Activated CD8-positive, alpha-beta memory T cell treated with anti-CD3 and anti-CD28 coated beads, Interleukin-2, amount 50 U/mL, for 4 hours (primary cell): ENCODE results near the gene PPP3CA.
"Not testable (repeated sequence)": the region's sequence is repeated elsewhere in the genome, so short reads cannot be mapped to it uniquely, and the experiment has no call there.

ENCODE experiments used
- DNase-seq: peaks from one replicate; pipeline ENCODE4 v3.0.0-alpha.2; 2020

PPP3CA gene

DNA sequence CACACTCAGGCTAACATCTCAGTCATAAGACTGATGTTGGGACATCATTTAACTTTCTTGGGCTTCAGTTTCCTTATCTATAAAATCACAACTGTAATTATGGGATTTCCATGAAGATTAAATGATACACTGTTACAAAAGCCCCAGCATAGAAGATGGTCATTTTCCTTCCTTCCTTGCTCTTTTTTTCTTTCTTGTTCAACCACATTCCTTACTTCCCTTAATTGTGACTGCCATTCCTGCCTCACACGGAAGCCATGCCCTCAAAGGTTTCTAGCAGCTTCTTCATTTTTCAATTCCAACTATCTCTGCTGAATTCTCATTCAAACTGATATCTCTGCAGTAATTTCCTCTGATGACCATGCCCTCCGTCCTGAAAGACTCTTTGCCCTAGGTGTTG is 311.8 kb downstream of the PPP3CA start:
- DNase-seq: no peak

DNA sequence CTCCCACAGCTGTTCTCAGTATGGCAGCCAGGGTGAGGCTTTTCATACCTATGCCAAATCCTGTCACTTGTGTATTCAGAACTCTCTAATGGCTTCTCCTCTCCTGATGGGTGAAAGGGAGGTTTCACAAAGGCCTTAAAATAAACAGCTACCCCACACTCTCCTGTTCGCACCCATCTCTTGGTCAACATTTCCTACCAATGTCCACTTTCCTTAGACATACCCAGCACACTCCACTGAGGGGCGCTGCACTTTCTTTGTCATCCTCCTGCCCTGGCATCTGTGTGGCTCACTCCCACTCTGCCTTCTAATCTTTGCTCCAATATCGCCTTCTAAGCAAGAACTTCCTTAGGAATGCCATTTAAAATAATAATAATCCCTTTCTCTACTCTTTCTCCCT is 313.3 kb downstream of the PPP3CA start:
- DNase-seq: no peak

DNA sequence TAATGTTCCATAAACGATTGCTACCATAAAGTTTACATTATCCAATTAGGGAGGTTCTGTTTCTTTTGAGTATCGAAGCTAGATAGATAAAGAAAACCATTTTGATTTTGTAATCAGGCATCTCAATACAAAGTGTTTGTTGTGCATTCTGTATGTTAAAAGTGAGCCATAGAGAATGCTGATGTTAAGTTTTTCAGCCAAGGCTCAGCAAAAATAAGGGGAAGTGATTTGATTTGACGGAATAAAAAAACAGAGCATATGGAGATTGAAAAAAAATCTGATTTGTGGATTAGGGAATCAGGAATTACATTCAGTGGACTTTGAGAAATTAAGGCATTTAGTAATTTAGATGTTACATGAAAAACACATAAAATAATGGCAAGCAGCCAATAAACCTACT is 314.8 kb downstream of the PPP3CA start:
- no peak for DNase-seq

DNA sequence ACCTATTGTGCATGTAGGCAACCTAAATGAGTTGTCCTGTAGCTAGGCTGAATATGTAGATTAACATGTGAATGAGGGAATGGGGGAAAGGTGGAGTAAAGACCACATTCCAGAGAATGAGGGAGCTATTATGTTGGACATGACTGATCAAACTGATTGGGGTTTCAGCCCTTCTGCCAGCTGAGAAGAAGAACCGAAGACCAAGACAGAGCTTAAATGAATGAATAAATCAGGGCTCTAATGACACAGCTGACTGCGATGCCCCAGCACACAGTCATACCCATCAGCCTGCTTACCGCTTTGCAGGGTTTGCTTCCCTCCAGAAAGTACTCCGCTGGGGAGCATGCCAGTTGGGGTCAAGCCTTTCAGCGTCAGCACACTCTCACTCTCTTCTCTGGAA is 315.4 kb downstream of the PPP3CA start:
- DNase-seq: no peak

DNA sequence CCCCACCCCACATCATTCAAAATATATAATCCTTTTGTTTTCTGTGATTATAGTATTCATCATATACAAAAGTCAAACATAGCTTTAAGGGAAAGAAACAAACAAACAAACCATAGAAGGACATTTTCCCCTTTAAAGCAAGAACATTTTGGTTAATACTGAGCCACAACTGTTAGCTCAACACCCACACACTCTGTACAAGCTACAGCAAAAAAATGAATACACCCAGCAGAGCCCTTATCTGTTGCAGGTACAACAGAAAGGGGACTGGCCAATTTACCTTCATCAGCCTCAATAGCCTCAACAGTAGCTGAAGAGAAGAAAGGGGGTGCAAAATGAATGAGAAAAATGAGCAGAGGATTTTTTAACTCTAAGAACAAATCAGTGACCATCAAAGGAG is 318.4 kb downstream of the PPP3CA start:
- DNase-seq: no peak

DNA sequence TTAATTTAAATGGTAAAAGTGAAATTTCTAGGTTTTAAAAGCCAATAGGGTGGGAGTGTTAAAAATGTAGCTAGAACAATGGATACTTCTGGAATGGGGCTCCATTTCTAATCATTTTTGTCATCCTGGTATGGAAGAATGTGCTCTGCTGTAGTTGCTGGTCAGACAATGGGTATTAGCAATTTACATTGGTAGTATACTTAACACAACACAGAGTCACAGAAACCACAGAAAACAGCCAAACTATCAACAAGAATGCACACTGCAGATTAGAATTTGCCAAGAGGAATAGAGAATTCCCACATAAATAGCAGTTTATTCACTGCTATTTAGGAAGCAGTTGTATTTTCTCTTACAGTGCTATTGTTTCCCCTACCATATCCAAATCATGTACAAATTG is 319.6 kb downstream of the PPP3CA start:
- no peak for DNase-seq

DNA sequence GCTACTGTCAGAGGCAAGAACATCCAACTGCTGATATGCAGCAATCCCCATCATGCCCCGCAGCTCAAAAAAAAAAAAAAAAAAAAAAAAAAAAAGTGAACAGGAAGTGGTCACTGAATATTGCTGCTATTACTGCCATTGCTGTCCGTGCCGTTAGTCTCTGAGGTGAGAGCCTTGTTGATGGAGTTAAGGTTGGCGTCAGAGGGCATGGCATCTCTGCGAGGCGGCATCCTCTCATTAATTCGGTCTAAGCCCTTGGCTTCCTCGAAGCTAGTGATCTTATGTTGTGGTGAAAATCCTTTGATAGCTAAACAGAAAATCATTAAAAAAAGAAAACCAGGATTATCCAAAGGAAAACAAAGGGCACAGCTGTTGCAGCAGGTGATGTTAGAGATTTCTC is 321.6 kb downstream of the PPP3CA start:
- no peak for DNase-seq

DNA sequence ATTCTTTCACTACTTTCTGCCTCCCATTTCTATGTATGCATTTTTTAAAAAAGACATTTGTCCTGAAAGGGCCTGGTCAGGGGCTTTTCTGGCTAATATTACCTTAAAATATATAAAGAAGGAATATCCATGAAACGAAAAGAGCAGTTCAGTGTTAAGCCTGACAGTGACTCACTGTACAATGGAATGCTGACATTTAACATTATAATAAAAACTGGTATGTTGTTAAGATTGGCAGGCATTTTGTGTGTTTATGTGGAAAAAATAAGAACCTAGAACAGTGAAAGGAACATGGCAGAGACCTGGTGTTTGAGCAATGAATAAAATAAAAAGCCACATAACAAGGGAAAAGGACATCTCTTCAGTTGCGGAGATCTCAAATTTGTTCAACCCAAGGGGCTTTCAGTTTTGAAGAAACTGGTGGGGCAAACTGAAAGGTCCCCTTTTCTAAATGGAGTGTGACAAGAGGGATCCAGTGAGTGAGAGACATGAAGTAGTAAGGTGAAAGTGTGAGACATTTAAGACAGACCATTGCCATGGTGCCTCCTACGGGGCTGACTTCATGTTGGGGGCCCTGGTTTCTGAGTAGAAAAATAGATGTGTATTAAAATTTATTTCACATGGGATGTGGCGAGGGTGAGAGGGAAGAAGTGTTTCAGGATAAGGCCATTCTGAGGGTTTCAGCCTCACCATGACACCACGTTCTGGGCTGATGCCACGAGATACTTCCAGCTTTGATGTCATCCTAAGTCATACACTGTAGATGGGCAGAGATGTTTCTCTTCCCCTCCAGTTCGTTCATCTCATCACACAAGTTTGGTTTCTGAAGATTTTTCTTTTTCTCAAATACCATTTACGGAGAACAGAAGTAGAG is 324.9 kb downstream of the PPP3CA start:
- no peak for DNase-seq

DNA sequence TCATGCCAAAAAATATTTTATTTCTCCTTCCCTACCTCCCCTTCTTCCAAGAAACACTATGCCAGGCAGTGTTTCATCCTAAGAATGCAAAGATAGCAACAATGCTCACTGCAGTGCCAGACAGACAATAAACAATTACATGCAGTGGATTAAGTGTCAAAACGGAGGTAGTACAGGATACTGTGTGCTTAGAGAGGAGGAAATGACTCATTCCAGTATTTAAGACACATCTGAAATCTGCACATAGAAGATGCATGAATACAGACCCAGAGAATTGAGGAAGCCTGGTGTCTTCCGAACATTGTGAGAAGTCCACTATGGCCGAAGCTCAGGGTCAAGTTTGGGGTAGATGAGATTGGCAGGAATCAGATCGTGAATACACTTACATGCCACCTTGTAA is 326.4 kb downstream of the PPP3CA start:
- no peak for DNase-seq

DNA sequence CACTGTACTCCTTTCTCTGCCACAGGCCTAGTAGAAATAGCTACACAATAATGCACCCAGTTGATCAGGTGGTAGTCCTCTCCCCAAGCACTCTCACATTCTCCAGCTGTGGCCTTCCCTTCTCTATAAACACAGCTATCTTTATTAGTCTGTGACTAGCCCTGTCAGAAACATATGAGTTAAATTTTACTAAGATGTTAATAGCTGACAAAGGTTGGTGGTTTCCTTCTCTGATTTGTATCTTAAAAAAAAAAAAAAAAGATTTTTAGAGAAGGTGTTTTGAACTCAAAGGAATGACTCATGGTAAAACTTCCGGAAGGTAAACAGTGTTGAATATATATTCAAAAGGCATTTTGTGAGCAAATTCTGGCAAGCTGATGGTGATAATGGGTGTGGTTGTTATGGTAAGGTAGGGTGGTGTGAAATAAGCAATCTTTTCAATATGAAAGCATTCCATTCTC is 327.4 kb downstream of the PPP3CA start:
- no peak for DNase-seq

DNA sequence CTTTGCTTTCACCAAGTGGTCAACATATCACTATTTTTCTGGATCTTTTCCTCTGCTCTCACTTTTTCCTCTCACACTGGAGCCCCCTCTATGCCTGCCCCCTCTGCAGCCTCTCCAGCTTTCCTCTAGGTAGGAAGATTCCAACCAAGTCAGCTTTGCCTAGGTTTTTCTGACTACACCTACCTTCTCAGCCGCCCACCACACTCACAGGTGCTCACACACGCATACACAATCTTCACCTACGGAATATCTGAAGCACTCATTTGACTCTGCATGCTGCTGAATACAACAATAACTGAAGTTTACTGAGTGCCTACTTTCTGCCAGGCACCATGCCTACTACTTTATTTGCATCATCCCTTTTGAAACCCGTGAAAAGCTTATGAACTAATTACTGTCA is 328.0 kb downstream of the PPP3CA start:
- DNase-seq: no peak

DNA sequence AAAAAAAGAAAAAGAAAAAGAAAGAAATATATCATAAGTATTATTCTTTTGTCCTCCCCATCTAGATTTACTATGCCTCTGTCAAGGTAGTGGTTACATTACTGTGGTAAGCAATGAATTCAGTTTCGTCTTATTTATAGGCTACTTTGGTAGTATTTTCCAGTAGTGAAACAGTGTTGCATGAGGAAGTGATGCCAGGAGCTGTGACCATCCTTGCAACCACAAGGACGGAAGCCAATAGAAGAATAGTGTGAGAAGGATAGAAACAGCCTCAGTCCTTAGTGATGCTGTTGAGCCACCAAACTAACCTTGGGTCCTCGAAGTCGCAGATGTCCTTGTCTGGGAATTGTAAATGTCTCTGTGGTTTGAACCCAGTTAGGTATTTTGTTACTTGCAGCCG is 328.5 kb downstream of the PPP3CA start:
- DNase-seq: no peak

DNA sequence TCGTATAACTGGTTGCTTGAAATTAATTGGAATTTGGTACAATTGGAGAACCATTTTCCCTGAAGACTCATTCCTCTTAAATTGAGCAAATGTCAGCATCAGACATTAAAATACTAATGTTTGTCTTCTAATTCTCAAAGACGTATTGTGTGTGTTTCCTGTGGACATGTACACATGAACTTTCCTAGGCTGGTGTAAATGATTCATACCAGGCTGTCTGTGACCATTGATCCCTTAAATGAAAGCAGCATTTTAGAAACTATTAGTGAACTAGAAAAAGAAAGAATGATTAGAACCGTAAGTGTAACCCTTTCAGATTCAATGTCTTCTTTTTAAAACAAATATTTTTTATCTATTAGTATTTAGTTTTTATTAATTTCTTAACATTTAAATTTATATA is 332.9 kb downstream of the PPP3CA start:
- DNase-seq: no peak

DNA sequence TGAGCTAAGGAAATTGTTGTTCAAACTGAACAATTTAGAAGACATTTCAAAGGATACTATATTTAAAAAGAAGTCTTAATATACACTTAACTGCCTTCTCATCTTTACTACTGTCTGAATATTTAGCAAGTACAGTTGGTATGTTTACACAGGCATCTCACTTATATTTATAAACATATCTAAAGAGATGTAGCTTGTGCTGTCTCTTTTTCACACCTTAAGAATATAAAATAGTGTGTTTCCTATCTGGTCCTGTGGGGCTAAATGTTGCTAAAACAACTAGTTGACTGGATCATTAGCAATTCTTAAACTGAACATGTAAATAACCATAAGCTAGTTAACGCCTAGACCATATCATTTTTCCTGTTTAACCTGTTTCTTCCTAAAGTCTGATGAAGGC is 336.3 kb downstream of the PPP3CA start:
- no peak for DNase-seq

DNA sequence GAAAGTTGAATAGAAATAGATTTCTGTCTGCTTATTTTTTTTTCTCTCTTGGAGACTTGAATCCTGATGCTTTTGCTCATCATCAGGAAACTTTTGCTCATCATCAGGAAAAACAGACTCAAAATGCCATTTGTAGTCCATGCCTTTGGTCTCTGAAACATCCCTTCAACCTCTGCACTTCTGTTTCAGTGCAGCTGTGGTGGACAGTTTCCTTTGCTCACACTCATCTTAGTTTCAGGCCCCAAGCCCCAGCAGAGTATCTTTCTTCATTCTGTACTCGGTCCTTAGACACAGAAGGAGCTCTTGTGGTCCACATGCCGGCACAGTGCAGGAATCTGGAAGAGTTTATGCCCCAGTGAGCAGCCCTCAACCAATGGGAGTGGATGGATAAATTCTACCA is 337.9 kb downstream of the PPP3CA start:
- DNase-seq: no peak

DNA sequence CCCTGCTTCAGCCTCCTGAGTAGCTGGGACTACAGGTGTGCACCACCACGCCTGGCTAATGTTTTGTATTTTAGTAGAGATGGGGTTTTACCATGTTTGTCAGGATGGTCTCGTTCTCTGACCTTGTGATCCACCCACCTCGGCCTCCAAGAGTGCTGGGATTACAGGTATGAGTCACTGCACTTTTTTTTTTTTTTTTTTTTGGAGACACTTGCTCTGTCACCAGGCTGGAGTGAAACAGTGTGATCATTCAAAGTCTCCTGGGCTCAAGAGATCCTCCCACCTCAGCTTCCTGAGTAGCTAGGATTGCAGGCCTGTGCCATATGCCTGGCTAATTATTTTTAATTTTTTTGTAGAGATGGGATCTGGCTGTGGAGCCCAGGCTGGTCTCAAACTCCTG is 338.8 kb downstream of the PPP3CA start:
- no peak for DNase-seq

DNA sequence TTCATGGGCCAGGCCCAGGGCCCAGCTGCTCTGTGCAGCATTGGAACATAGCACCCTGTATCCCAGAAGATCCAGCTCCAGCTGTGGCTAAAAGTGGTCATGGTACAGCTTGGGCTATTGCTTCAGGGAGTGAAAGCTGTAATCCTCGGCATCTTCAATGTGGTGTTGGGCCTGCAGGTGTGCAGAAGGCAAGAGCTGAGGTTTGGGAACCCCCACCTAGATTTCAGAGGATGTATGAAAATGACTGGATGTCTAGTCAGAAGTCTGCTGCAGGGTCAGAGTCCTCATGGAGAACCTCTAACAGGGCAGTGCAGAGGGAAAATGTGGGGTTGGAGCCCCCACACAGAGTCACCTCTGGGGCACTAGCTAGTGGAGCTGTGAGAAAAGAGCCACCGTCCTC is 341.7 kb downstream of the PPP3CA start:
- DNase-seq: no peak

DNA sequence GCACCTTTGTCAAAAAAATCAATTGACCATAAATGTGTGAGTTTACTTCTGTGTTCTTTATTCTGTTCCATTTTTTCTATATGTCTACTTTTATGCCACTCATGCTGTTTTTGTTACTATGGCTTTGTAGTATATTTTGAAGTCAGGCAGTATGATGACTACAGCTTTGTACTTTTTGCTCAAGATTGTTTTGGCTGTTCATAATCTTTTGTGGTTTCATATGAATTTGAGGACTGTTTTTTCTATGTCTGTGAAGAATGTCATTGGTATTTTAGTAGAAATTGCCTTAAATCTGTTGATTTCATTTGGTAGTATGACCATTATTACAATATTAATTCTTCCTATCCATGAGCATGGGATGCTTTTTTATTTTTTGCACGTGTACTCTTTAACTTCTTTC is 346.8 kb downstream of the PPP3CA start:
- DNase-seq: no peak

DNA sequence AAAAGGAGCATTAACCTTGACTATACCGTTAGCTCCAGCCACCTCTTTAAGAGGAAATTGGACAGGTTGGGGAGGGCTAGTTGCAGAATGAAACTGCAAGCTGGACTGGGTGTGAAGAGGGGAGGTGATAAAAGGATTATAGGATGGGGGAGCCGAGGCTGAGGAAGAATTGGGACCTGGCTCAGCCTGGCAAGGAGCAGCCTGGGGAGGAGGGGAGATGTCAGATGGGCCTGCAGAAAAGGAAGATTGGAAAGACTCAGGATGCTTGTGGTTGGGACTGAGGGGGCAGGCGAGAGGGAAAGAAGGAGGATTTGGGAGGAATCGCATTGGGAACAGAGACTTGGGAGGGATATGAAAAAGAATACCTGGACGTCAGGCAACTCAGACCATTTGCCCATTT is 351.7 kb downstream of the PPP3CA start:
- no peak for DNase-seq

DNA sequence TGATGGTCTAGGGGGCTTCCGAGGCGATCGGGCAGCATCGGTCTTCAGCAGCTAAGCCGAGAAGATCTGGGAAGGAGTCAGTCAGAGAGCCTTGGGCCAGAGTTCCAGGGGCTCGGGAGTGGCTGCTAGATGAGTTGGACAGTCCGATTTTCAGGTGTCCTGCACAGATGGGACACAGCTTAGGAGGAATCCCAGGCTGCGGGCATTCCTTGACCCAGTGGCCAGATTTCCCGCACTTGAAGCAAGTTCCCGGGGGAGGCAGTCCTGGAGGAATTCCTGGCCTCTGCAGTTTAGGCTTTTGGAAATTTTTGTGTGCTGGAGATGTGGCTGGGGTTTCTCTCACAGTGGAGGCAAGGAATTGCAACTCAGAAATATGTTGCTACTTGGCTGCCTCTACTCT is 352.3 kb downstream of the PPP3CA start:
- DNase-seq: not testable (repeated sequence)

DNA sequence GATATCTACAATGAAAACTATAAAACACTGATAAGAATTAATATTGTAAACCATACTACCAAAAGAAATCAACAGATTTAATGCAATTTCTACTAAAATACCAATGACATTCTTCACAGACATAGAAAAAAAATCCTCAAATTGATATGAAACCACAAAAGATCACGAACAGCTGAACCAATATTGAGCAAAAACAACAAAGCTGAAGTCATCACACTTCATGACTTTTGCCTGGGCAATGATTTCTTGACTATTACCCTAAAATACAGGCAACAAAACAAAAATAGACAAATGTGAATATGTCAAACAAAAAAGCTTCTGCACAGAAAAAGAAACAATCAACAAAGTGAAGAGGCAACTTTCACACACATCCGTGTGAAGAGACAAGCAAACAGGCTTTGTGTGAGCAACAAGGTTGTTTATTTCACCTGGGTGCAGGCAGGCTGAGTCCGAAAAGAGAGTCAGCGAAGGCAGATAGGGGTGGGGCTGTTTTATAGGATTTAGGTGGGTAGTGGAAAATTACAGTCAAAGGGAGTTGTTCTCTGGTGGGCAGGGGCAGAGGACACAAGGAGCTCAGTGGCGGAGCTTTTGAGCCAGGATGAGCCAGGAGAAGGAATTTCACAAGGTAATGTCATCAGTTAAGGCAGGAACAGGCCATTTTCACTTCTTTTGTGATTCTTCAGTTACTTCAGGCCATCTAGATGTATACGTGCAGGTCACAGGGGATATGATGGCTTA is 355.8 kb downstream of the PPP3CA start:
- not testable (repeated sequence) for DNase-seq

DNA sequence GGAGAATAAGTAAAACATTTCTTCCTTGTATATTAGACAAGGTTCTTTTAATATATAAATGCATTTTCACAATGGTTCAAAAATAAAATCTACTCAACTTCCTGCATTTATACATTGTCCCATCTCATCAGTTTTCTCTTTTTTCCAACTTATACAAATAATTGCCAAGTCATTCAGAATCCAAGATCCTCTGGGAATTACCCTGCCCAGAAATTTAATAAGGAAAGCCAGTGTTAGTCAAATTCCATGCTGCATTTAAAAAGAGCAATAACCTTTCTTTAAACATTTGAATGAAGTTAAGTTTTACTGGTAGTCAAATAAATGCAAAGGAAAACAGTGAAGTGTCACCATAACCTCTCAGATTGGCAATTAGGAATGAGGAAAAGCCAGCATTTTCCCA is 357.9 kb downstream of the PPP3CA start:
- no peak for DNase-seq

DNA sequence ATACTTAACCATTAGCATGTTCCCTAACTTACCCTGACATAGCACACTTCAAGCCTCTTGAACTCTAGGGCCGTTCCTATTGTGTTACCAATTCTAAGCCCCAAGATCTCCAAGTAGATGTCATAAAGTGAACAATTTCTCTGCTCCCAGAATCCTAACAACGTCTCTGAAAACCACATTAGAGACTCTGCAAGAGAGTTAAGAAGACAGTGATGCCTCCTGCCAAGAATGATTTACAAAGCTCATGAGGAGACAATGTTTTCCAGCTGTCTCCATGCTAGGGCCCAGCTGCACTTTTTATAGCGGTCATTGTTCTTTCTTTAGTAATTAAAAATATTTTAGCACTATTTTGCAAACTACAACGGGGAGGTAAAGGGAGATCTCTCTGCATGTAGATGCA is 358.4 kb downstream of the PPP3CA start:
- DNase-seq: no peak

DNA sequence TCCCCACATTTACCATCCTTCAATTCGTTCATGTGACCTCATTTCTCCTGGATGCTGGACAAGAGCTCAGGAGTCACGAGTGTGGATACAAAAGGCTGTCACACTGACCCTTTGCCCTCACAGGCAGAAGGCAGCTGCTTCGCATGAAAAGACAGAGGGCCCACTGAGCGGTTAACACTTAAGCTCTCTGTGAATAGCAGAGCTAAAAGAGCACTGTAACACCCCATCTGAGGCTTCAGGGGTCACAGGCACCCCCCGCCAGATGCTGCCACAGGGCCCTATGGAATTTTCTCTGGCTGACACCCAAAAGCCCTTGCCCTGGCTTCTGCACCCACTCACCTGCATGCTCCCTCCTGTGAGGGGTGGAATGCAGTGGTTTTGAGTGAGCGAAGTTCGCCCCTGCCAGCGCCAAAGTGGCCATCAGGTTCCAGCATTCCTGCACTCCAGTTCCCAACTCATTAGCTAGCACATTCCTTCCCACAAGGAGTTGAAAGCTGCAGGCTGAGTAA is 360.9 kb downstream of the PPP3CA start:
- DNase-seq: no peak
